Vagina (tissue), 2 donors: ENCODE measurements around the gene TNNC2. TPM values are rescaled to one million over a fixed set of nuclear protein-coding genes. Genes with fewer than 3 reads are reported as not detected.
A peak's percentile ranks its signal among the peaks of the same experiment; 100 is the strongest.

Source experiments
- DNase-seq, 2 donors: peaks; one replicate each; pipeline ENCODE4 v3.0.0-alpha.2; 2017; ENCODE audit errors: extremely low spot score in 2 of 2
- H3K27ac ChIP-seq: fragments of 200-600 bp; sonication (generic); one replicate; pipeline ENCODE4 v1.5.1; 2019
- H3K27me3 ChIP-seq: fragments of 200-600 bp; sonication (generic); one replicate; pipeline ENCODE4 v1.5.1; 2019
- H3K36me3 ChIP-seq, 2 donors: fragments of 200-600 bp; sonication (generic); one replicate each; pipeline ENCODE4 v1.5.1; 2017 to 2019
- H3K4me1 ChIP-seq: fragments of 200-600 bp; sonication (generic); one replicate; pipeline ENCODE4 v1.5.1; 2019
- H3K4me3 ChIP-seq, 2 donors: fragments of 200-600 bp; sonication (generic); 1 replicate in 1 of 2; 2 replicates in 1 of 2; pipeline ENCODE4 v1.5.1; 2016 to 2019
- H3K9me3 ChIP-seq: fragments of 200-600 bp; sonication (generic); one replicate; pipeline ENCODE4 v1.5.1; 2019
- POLR2A ChIP-seq, 2 donors: fragments of 450-650 bp; IDR thresholded peaks; one replicate each; pipeline ENCODE4 v1.6.1; 2017; ENCODE audit warnings: antibody characterized with exemption in 2 of 2, mild to moderate bottlenecking in 2 of 2, moderate library complexity in 2 of 2
- POLR2AphosphoS5 ChIP-seq, 2 donors: sonication (generic); formaldehyde crosslinking; IDR thresholded peaks; one replicate each; pipeline ENCODE4 v1.9.0; 2017; ENCODE audit warnings: antibody characterized with exemption in 2 of 2, mild to moderate bottlenecking in 2 of 2, low read depth in 1 of 2; ENCODE audit not compliant: insufficient read depth in 1 of 2
- intact Hi-C: fragments of 100-400 bp; cut with DNase I; formaldehyde crosslinking; loops from one replicate; pipeline ENCODE4 v1.15.1; 2023
- total RNA-seq: library from RNA; depleted of rRNA; stranded (reverse); fragments of >200 nt; gene quantifications from one replicate; pipeline ENCODE4 v1.2.3, GENCODE V29; 2016
- TF ChIP-seq, protein P1 (sequence below), 3 experiments: fragments of 450-650 bp in 2 of 3; fragments of 200-600 bp in 1 of 3; sonication (generic) in 1 of 3; IDR thresholded peaks; one replicate each; pipeline ENCODE4 v1.5.1; 2017 to 2019; ENCODE audit warnings: antibody characterized with exemption in 3 of 3, mild to moderate bottlenecking in 2 of 3, moderate library complexity in 2 of 3

The TNNC2 gene
- total RNA-seq, 1 donor from 2014 or later: not detected

DNA sequence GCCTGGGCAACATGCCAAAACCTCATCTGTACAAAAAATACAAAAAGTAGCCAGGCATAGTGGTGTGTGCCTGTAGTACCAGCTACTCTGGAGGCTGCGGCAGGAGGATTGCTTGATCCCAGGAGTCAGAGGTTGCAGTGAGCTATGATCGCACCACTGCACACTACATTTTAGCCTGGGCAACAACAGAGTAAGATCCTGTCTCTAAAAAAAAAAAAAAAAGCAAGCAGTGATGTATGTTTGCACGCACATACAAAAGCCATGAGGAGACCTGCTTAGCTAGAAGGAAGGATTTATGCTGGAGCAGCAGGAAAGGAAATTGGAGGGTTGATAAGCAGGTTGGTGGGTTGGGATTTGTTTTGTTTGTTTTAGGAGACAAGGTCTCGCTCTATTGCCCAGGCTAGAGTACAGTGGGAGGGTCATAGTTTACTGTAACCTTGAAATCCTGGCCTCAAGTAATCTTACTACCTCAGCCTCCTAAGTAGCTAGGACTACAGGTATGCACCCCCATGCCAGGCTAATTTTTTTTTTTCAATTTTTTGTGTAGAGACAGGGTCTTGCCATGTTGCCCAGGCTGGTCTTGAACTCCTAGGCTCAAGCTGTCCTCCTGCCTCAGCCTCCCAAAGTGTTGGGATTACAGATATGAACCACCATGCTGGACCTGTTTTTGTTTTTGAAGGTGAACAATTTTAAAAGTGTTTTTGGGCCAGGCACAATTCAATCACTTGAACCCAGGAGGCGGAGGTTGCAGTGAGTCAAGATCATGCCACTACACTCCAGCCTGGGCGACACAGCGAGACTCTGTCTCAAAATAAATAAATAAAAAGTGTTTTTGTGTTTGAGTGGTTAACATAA, 34.3 kb upstream of the TNNC2 start:
- H3K27me3 ChIP-seq: no peaks in the 10 kb centered on the region
- no peak overlapping the region for H3K27ac ChIP-seq
- H3K4me1 ChIP-seq: peaks cover 14% of the 10 kb centered on the region
- TF ChIP-seq, protein P1, sequence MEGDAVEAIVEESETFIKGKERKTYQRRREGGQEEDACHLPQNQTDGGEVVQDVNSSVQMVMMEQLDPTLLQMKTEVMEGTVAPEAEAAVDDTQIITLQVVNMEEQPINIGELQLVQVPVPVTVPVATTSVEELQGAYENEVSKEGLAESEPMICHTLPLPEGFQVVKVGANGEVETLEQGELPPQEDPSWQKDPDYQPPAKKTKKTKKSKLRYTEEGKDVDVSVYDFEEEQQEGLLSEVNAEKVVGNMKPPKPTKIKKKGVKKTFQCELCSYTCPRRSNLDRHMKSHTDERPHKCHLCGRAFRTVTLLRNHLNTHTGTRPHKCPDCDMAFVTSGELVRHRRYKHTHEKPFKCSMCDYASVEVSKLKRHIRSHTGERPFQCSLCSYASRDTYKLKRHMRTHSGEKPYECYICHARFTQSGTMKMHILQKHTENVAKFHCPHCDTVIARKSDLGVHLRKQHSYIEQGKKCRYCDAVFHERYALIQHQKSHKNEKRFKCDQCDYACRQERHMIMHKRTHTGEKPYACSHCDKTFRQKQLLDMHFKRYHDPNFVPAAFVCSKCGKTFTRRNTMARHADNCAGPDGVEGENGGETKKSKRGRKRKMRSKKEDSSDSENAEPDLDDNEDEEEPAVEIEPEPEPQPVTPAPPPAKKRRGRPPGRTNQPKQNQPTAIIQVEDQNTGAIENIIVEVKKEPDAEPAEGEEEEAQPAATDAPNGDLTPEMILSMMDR (IDR thresholded peaks at IDR 0.05): no peak
- TF ChIP-seq POLR2AphosphoS5 (IDR thresholded peaks at IDR 0.05; ENCODE audit: insufficient read depth in 1 of 2, low read depth in 1 of 2) (no peak), POLR2A (IDR thresholded peaks at IDR 0.05) (no peak)
- no peak overlapping the region for H3K4me3 ChIP-seq
- no peaks in the 10 kb centered on the region for H3K9me3 ChIP-seq
- H3K36me3 ChIP-seq: no peaks in the 10 kb centered on the region
- DNase-seq: no peak
- intact Hi-C loops: no loop called here

DNA sequence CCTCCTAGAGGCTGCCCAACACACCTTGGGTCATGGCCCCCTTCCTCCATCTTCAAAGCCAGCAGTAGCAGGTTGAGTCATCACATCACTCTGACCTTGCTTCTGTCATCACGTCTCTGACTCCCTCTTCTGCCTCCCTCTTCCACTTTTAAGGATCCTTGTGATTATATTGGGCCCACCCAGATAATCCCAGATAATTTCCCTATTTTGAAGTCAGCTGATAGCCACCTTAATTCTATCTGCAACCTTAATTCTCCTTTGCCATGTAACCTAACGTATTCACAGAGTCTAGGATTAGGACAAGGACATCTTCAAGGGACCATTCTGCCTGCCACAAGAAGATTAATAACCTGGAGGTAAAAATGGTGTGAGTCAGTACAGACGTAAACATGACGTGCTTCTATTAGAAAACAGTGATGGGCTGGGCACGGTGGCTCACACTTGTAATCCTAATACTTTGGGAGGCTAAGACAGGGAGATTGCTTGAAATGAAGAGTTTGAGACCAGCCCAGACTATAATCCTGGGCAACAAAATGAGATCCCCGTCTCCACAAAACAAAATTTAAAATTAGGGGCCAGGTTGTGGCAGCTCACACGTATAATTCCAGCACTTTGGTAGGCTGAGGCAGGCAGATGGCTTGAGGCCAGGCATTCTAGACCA, 33.6 kb upstream of the TNNC2 start:
- no peaks in the 10 kb centered on the region for H3K9me3 ChIP-seq
- no peak for DNase-seq
- H3K36me3 ChIP-seq: no peaks in the 10 kb centered on the region
- H3K27ac ChIP-seq: no peak overlapping the region
- intact Hi-C loops: no loop called here
- H3K4me1 ChIP-seq: peaks cover 22% of the 10 kb centered on the region
- TF ChIP-seq POLR2A (IDR thresholded peaks at IDR 0.05): no peak
- TF ChIP-seq POLR2AphosphoS5 (IDR thresholded peaks at IDR 0.05; ENCODE audit: insufficient read depth in 1 of 2, low read depth in 1 of 2): no peak
- TF ChIP-seq, protein P1 (IDR thresholded peaks at IDR 0.05): no peak
- H3K4me3 ChIP-seq: no peak overlapping the region
- H3K27me3 ChIP-seq: no peaks in the 10 kb centered on the region

DNA sequence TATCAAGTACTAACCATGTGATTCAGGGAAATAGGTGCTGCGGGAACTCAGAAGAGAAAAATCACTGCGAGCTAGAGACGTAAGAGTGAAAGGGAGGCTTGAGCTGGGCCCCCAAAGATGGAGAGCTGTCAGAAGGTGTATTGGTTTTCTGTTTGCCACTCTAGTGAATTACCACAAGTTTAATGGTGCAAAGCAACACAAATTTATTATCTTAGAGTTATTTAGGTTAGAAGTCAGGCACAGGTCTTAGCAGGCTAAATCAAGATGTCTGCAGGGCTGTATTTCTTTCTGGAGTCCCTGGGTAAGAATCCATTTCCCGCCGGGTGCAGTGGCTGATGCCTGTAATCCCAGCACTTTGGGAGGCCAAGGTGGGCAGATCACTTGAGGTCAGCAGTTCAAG, 32.8 kb upstream of the TNNC2 start:
- no peak for DNase-seq
- intact Hi-C loops: no loop called here
- Histone ChIP-seq H3K4me1 (peaks cover 30% of the 10 kb centered on the region), H3K9me3 (no peaks in the 10 kb centered on the region), H3K27me3 (no peaks in the 10 kb centered on the region), H3K27ac (no peak overlapping the region), H3K4me3 (no peak overlapping the region), H3K36me3 (peaks cover 0 to under 1% of the 10 kb centered on the region in 2 donors)
- TF ChIP-seq, protein P1 (IDR thresholded peaks at IDR 0.05): no peak

DNA sequence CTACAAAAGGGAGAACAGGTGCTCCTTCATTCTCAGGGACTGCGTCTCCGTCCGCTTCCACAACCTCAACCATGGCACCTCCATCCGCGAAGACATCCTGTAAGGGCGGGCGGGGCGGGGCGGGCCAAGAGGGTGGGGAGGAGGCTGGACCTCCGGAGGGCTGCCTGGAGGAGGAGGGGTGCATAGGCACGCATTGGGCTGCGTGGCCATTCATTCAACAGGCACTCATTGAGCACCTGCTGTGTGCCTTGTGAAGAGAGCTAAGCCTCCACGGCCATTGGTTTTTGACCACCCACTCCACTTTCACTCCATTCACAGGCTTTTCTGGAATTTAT, 30.7 kb upstream of the TNNC2 start:
- TF ChIP-seq, protein P1 (IDR thresholded peaks at IDR 0.05): no peak
- no peak for TF ChIP-seq POLR2AphosphoS5 (IDR thresholded peaks at IDR 0.05; ENCODE audit: insufficient read depth in 1 of 2, low read depth in 1 of 2)
- TF ChIP-seq POLR2A (IDR thresholded peaks at IDR 0.05): no peak
- no peak for DNase-seq
- Histone ChIP-seq H3K27ac (peak overlapping the region; percentile 63), H3K9me3 (no peaks in the 10 kb centered on the region), H3K27me3 (no peaks in the 10 kb centered on the region), H3K4me1 (peaks cover 43% of the 10 kb centered on the region), H3K4me3 (peak overlapping the region; percentile 74 to 83), H3K36me3 (peaks cover 0 to 11% of the 10 kb centered on the region in 2 donors)
- intact Hi-C loops: no loop called here
